Hepatocyte (in vitro differentiated cells): Measurements from ENCODE around the gene GIPC1.

Source experiments
- EZH2 ChIP-seq: fragments of 200-600 bp; sonication (generic); IDR thresholded peaks from 2 replicates; pipeline ENCODE4 v1.6.1; 2016; ENCODE audit warnings: antibody characterized with exemption, mild to moderate bottlenecking, borderline replicate concordance
- EZH2phosphoT487 ChIP-seq: fragments of 200-600 bp; sonication (generic); IDR thresholded peaks from one replicate; pipeline ENCODE4 v1.6.1; 2018; ENCODE audit warnings: antibody characterized with exemption, mild to moderate bottlenecking, low read depth, moderate library complexity; ENCODE audit not compliant: unreplicated experiment, severe bottlenecking
- TF ChIP-seq, protein P1 (sequence below): fragments of 200-600 bp; sonication (generic); IDR thresholded peaks from 2 replicates; pipeline ENCODE4 v1.5.1; 2016; ENCODE audit warnings: antibody characterized with exemption, mild to moderate bottlenecking; ENCODE audit not compliant: poor library complexity

DNA sequence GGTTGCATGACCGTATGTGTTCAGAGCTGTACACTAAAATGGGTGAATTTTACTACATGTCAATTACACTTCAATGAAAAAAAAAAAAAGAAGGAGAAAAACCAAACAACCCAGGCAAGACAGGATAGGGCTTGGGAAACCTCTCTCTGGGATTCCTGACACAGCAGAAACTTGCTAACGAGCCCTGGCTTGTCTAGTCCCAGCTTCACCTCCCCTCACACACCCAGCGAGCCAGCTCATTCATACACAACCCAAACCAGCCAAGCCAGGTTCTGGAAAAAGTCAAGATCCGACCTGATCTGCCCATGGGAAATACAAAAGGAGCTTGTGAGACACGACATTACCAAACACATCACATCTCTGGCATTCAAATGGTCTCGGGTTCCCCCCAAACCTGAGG lies 29.8 kb upstream of the GIPC1 start:
- no peak for TF ChIP-seq EZH2
- TF ChIP-seq, protein P1, sequence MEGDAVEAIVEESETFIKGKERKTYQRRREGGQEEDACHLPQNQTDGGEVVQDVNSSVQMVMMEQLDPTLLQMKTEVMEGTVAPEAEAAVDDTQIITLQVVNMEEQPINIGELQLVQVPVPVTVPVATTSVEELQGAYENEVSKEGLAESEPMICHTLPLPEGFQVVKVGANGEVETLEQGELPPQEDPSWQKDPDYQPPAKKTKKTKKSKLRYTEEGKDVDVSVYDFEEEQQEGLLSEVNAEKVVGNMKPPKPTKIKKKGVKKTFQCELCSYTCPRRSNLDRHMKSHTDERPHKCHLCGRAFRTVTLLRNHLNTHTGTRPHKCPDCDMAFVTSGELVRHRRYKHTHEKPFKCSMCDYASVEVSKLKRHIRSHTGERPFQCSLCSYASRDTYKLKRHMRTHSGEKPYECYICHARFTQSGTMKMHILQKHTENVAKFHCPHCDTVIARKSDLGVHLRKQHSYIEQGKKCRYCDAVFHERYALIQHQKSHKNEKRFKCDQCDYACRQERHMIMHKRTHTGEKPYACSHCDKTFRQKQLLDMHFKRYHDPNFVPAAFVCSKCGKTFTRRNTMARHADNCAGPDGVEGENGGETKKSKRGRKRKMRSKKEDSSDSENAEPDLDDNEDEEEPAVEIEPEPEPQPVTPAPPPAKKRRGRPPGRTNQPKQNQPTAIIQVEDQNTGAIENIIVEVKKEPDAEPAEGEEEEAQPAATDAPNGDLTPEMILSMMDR = no peak
- no peak for TF ChIP-seq EZH2phosphoT487
